ENCODE data around the gene FDX1.

- no peak for TF ChIP-seq CTCF (IDR thresholded peaks at IDR 0.05)
- TF ChIP-seq POLR2A (IDR thresholded peaks at IDR 0.05) = no peak
Measured at GRCh38 chr11:110475671-110476070, 45.9 kb downstream of the FDX1 start.
